Mesenteric fat pad (tissue), 1 donor: ENCODE data around the gene NIPAL3. TPM values are rescaled to one million over a fixed set of nuclear protein-coding genes. Genes with fewer than 3 reads are reported as not detected.

ENCODE experiments used
- DNase-seq: peaks from one replicate; pipeline ENCODE4 v3.0.0-alpha.2; 2020; ENCODE audit warnings: low spot score
- long read RNA-seq: library from polyadenylated mRNA; unstranded; transcript quantifications from one replicate; pipeline ENCODE4 v2.0.0, GENCODE V29; 2020
- total RNA-seq: library from RNA; stranded (reverse); fragmentation: NEBNext Ultra II Directional; extraction: Animal tissue kit (Norgen Biotek cat#: 25700); gene quantifications from one replicate; pipeline ENCODE4 v1.2.1, GENCODE V29; 2021
- donor health status: DM: yes; HTN: yes; CAD: no.

NIPAL3 gene
- 9.6 TPM for total RNA-seq
- long read RNA-seq, partial matches to known transcripts, result 2 of 13 reads
- long read RNA-seq, other reads (novel, unspliced or antisense), result 6 of 13 reads

DNA sequence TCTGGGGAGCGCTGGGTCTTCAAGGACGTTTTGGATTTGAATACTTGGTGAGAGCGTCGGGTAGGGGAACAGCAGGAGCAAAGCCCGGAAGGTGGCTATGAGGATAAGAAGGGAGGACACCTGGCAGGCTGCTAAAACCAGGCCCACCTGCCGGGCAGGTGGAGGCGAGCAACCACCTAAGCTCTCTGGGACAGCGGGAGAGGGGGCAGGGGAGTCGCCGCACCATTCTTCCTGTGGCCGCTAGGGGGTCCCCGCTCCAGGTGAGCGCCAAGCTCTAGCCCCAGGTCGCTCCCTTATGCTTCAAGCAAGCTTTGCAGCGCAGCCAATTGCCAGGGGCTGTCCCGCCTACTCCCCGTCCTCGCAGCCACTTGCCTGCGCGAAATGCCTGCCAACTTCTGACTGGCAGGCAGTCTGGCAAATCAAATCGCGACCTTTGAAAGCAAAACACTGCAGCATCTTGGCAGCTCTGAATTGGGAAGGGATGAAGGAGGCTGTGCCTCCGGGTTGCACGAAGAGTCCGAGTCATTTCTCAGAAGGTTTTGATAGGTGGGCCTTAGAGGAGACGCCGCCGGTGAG lies at the start of gene NIPAL3:
TSS of gene NIPAL3 (plus strand) at position 469 of the 576 bp plus-strand sequence. CDS start 3,746 bp downstream, outside the sequence.
- peak; percentile 96 for DNase-seq

- DNase-seq, result no peak
Measured at GRCh38 chr1:24366707-24367106, 48.9 kb upstream of the NIPAL3 start.

- DNase-seq, result no peak
Measured at GRCh38 chr1:24369199-24369598, 46.4 kb upstream of the NIPAL3 start.

DNA sequence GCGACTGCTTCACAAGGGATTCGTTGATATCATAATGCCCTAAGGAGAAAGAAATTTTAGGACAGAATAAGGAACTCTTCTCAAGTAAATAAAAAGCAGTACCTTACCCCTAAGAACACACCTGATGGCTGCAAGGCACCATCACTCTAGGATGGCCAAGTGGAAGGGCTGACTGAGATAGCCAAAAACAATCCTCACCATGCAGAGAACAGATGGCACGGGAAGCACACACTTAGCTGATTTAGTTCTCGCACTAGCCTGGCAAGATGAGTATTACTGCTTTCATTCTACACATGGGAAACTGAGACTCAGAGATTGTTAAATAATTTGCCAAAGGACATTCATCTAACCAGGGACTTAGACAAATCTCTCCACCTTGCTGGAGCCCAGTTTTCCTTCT lies 45.8 kb upstream of the NIPAL3 start:
- DNase-seq, result no peak

DNA sequence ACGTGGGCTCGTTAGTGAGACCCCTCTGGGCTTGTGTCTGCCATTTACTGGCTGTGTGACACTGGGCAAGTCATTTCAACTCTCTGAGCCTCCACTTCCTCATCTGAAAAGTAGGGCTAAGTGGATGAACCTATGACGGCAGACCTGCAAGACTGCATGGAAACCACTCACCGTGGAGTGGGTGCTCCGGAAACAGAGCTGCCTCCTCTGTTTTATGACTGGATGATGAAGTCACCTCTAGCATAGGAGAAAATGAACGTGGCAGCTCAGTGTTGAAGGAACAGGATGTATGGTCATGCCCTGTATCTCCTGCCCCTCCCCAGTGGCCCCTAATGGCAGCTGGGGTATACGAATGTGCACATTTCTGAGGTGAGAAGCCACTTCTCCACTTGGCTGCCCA lies 42.6 kb upstream of the NIPAL3 start:
- no peak for DNase-seq

DNA sequence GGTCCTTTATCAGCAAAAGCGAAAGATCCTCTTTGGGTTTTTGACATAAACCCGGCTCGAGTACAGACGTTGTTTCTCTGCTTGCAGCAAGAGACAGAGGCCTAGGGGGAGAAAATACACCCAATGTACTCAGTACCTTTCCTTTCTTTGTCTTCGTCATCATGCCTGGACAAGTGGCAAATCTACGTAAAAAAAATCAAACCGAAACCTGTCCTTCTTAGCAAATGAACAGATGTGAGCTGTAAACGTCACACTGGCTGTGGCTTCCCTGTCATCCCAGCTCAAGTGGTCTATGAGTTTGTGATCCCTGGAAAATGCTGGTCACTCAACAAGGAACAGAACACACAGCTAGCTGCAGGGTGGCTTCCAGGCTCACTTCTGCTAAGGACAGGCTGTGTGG lies 41.9 kb upstream of the NIPAL3 start:
- DNase-seq, result no peak

DNA sequence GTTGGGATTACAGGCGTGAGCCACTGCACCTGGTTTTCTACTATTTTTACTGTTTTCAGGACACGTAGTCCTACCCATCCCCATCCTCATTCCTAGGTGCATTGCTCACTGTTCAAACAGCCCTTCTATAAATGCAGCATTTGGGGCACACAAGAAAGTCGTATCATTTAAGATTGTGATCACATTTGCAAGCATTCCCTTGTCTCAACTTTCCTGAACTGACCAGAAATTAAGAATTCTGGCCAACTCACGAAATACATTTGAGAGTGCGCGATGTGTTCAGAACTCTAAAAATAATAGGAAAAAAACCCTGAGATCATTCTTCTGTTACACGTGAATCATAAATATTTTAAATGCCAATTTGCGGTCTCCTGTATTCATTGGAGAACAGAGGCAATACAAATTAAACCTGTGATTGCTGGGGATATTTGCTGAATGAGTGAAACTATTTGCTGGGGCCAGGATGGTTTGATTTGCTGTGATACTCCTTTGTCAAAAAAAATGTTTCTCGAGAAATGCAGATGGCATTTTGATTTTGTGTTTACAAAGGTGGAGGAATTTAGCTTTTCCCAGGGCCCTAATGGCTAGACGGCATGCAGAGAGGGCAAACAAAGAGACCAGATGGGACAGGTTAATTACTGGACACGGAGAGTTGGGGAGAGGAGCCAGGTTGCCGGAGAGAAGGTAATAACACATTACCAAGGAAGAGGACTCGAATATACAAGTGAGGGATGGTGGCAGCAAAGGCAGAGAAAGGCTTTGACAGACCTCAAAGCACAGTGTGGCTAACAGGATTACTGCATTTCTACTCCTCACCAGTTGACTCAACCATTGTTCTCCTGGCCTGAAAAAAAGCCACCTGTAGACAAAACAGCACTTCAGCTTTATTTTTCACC lies 40.5 kb upstream of the NIPAL3 start:
- DNase-seq, result no peak

GRCh38 chr1:24379733-24380315 lies 35.8 kb upstream of the NIPAL3 start:
- no peak for DNase-seq

DNA sequence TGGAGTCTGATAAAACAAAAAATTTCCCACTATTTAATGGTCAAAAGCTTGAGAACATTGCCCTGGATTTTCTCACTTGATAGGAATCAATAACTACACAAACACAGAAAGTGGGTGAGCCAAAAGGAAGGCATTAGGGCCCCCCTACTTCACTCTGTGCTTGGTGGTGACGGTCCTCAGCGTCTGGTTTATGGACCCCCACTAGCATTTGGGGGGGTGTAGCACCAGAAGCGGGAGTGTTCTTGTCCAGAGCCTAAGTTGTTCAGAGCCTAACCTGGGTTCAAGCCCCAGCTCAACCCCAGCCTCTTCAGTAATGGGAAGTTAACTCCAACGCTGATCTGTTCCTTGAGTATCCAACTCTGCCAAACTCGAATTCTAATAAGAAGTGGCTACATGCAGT lies 35.1 kb upstream of the NIPAL3 start:
- no peak for DNase-seq

GRCh38 chr1:24381256-24381655 lies 34.3 kb upstream of the NIPAL3 start:
- DNase-seq, result no peak

DNA sequence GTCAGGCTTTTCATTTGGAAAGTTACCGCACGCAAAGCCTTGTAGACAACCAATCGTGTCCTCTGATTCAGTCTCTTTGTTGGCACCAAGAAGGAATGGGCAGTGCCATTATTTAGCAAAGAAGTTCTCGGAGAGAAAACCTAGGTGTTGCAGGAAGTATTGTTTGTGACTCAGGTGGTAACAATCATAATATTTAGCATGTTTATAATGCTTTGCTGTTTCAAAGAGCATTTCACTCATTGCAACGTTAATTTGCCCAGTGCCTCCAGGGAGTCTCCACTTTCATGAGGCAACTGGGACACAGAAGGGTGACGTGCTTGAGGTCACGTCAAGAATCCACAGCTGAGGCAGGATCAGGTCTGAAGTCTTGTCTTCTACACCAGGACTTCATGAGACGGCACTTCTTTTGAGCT lies 33.4 kb upstream of the NIPAL3 start:
- DNase-seq, result no peak

GRCh38 chr1:24383381-24383940 lies 32.1 kb upstream of the NIPAL3 start:
- no peak for DNase-seq

DNA sequence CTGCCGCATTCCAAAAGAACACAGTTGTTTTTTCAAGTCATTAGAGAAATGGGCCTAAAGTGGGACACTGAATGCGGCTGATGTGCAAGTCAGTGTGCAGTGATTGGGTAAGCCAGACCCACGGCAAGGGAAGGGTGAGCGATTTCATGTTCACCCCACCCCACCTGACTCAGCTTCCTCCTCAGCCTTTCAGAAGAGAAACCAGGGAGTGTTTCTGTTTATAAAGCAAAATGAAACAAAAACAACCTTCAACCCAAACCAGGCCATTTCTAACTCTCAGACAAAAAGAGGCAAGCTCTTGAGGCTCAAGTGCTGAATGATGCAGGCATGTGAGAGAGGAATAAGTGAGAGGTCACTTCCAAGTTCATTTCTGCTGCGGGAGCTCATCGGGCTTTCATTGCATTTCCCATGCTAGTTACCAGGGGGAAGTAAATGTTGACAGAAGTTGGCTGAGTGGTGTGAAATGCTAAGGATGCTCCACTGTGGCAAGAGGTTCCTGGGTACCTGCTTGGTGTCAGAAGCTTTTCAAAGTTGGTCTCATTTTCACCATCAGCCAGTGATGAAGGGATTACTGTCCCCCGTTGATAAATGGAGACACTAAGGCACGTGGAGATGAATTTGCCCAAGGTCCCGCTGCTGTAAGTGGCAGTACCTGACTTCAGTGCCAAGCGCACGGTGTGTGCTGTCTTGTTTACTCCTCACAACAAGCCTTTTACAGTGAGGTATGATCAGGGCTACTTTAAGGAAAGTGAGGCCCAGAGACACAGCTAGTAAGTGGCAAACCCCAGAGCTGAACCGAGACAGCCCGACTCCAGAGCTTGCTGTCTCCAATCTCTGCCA lies 31.1 kb upstream of the NIPAL3 start:
- DNase-seq, result no peak

- no peak for DNase-seq
Measured at GRCh38 chr1:24385160-24385940, 30.3 kb upstream of the NIPAL3 start.

DNA sequence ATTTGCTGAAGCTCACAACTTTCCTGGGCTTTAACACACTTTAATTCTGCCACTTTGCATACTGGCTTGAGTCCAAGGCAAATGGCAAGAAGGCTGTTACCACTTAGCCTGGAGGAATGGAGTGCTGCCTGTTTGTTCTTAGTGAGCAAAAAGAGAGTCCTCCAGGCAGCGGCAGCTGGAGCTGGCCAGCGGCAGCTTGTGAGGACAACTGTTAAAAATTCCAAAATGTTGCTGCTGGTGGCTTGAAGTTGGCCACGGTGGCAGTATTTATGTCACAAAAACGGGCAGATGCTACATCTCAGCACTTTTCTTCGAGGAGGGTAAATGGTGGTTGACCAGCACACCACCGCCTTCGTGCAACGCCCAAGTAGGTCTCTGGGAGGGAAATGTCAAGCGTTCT lies 29.4 kb upstream of the NIPAL3 start:
- no peak for DNase-seq

GRCh38 chr1:24386931-24387330 lies 28.7 kb upstream of the NIPAL3 start:
- no peak for DNase-seq

DNA sequence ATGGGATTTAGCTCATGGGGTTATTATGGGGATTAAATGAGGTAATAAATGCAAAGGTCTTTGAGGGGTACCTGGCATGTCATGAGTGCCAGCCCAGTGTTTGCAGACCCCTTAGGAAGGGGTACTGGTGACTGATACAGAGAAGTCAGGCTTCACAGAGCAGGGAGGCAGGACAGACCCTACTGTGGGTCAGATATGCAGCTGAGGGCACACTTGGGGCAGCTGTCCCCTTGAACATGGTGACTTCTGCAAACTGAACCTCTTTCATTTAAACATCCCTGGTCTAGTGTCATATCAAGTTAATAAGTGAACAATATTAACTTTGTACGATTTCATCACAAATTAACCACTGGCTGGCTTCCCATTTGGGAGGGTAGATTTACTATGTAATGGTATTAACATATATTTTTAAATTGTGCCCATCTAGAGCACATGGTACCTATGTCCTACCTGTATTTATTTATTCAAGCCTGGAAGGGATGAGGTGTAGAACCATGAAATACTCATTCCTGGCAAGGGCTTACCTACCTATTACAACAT lies 27.9 kb upstream of the NIPAL3 start:
- no peak for DNase-seq

- no peak for DNase-seq
Measured at GRCh38 chr1:24388331-24388885, 27.2 kb upstream of the NIPAL3 start.

- DNase-seq, result no peak
Measured at GRCh38 chr1:24389231-24389678, 26.3 kb upstream of the NIPAL3 start.
